Measurements from ENCODE around the gene CLCN6. TPM values are rescaled to one million over a fixed set of nuclear protein-coding genes. Genes with fewer than 3 reads are reported as not detected.

Gene CLCN6
- polyA plus RNA-seq, 2 of the 4 experiments (the other 2 are of a cell fraction) = 5.7 to 9.0 TPM

GRCh38 chr1:11888877-11889208, 82.9 kb downstream of the CLCN6 start:
- CTCF ChIA-PET = interaction anchor here (1.2 to 1.7 kb wide), 2 partner anchors 50 to 52 kb away, joined by 3 to 4 read pairs; no protein-coding TSS in a partner anchor
- Histone ChIP-seq H3K27ac (no peak overlapping the region), H3K4me3 (no peak overlapping the region), H3K4me1 (no peaks in the 10 kb centered on the region), H3K9me3 (no peaks in the 10 kb centered on the region), H3K4me2 (no peak overlapping the region)
- DNase-seq (ENCODE audit: low read depth in 1 of 2, low spot score in 1 of 2) (no peak), ATAC-seq (no peak), FAIRE-seq (no peak)
- POLR2A ChIA-PET = no interaction called here
- WGBS (ENCODE audit: missing lambda C conversion rate) = 69% methylated on average over 2 of the region's 3 CpGs
- TF ChIP-seq SREBF2 (IDR thresholded peaks at IDR 0.05) = no peak
- TF ChIP-seq KDM1A (IDR thresholded peaks at IDR 0.05; ENCODE audit: low read depth) = no peak
- TF ChIP-seq, protein P1, sequence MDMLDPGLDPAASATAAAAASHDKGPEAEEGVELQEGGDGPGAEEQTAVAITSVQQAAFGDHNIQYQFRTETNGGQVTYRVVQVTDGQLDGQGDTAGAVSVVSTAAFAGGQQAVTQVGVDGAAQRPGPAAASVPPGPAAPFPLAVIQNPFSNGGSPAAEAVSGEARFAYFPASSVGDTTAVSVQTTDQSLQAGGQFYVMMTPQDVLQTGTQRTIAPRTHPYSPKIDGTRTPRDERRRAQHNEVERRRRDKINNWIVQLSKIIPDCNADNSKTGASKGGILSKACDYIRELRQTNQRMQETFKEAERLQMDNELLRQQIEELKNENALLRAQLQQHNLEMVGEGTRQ (IDR thresholded peaks at IDR 0.05) = no peak
- TF ChIP-seq EP300 (IDR thresholded peaks at IDR 0.05) = no peak
- no peak for TF ChIP-seq NR3C1 (IDR thresholded peaks at IDR 0.05)
- no peak for TF ChIP-seq ZSCAN20 (CRISPR knock-in tag; IDR thresholded peaks at IDR 0.05)
- TF ChIP-seq, protein P2, sequence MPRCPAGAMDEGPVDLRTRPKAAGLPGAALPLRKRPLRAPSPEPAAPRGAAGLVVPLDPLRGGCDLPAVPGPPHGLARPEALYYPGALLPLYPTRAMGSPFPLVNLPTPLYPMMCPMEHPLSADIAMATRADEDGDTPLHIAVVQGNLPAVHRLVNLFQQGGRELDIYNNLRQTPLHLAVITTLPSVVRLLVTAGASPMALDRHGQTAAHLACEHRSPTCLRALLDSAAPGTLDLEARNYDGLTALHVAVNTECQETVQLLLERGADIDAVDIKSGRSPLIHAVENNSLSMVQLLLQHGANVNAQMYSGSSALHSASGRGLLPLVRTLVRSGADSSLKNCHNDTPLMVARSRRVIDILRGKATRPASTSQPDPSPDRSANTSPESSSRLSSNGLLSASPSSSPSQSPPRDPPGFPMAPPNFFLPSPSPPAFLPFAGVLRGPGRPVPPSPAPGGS (IDR thresholded peaks at IDR 0.05) = no peak
- TF ChIP-seq POLR2AphosphoS2 (conservative IDR thresholded peaks at IDR 0.05; ENCODE audit: low read length) = no peak
- TF ChIP-seq SMC3 (IDR thresholded peaks at IDR 0.05) = no peak
- TF ChIP-seq HMGXB4 (CRISPR knock-in tag; IDR thresholded peaks at IDR 0.05; ENCODE audit: borderline replicate concordance) = no peak
- no peak for TF ChIP-seq JUN (IDR thresholded peaks at IDR 0.05)
- no peak for TF ChIP-seq FOXS1 (CRISPR knock-in tag; IDR thresholded peaks at IDR 0.05)
- TF ChIP-seq FOSB (CRISPR knock-in tag; IDR thresholded peaks at IDR 0.05) = no peak

DNA sequence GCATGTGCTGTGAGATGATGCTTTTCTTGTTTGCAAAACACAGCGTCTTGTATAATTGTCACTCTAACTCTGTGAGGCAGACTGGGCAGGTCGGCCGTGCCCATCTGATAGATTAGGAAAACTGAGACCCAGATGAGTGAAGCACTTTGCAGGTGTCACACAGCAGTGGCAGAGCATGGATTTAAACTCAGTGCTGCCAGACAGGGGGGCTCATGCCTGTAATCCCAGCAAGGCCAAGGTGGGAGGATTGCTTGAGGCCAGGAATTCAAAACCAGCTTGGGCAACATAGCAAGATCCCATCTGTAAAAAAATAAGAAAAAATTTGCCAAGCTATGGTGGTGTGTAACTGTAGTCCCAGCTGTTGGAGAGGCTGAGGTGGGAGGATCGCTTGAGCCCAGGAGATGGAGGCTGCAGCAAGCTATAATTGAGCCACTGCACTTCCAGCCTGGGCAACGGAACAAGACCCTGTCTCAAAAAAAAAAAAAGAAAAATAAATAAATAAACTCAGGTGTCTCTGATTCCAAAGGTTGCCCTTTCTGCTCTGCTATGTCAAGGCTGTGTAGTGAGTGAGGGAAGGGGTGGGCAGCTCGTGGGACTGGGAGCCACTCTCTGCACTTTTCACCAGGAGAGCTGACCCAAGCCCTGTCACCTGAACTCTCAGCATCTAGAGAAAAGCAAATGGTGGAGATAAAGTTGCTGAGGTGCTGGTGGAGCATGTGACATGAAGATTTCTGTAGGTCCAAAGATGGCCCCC, 85.6 kb downstream of the CLCN6 start:
- DNase-seq (ENCODE audit: low read depth in 1 of 2, low spot score in 1 of 2) (no peak), FAIRE-seq (no peak), ATAC-seq (no peak)
- Histone ChIP-seq H3K9me3 (no peaks in the 10 kb centered on the region), H3K4me2 (no peak overlapping the region), H3K4me3 (no peak overlapping the region), H3K27ac (no peak overlapping the region), H3K4me1 (no peaks in the 10 kb centered on the region)
- ChIA-PET POLR2A (interaction anchor here (0.7 to 1.8 kb wide), 2 partner anchors 16 to 18 kb away, joined by 3 to 8 read pairs; no protein-coding TSS in a partner anchor), CTCF (interaction anchor here (1.0 to 4.9 kb wide), 9 partner anchors 12 to 75 kb away, joined by 3 to 48 read pairs (median 4); no protein-coding TSS in a partner anchor)
- TF ChIP-seq EP300 (IDR thresholded peaks at IDR 0.05) (no peak), FOSL2 (IDR thresholded peaks at IDR 0.05) (no peak), FOSL2 (CRISPR knock-in tag; IDR thresholded peaks at IDR 0.05) (no peak), NFE2L2 (conservative IDR thresholded peaks at IDR 0.05; ENCODE audit: low read length) (no peak), NR3C1 (IDR thresholded peaks at IDR 0.05) (no peak), EHMT2 (IDR thresholded peaks at IDR 0.05; ENCODE audit: low read depth) (no peak), ZC3H11A (IDR thresholded peaks at IDR 0.05) (no peak), POLR2AphosphoS2 (conservative IDR thresholded peaks at IDR 0.05; ENCODE audit: low read length) (no peak), BHLHE40 (IDR thresholded peaks at IDR 0.05; ENCODE audit: low read depth, low read length) (no peak), HDAC2 (IDR thresholded peaks at IDR 0.05) (no peak), ZFP36 (IDR thresholded peaks at IDR 0.05; ENCODE audit: borderline replicate concordance, partially characterized antibody) (no peak), RNF2 (IDR thresholded peaks at IDR 0.05; ENCODE audit: borderline replicate concordance, low read depth) (no peak), ESRRA (IDR thresholded peaks at IDR 0.05; ENCODE audit: borderline replicate concordance, low read length) (no peak), GATA3 (IDR thresholded peaks at IDR 0.05; ENCODE audit: borderline replicate concordance) (no peak), ZNF302 (CRISPR knock-in tag; IDR thresholded peaks at IDR 0.05) (no peak), TP53 (CRISPR knock-in tag; IDR thresholded peaks at IDR 0.05) (no peak), RAD21 (conservative IDR thresholded peaks at IDR 0.05 in 1 of 2, IDR thresholded peaks at IDR 0.05 in 1 of 2) (no peak), POLR2A (IDR thresholded peaks at IDR 0.05; ENCODE audit: low read length) (no peak), JUNB (IDR thresholded peaks at IDR 0.05) (no peak)
- TF ChIP-seq, protein P3, sequence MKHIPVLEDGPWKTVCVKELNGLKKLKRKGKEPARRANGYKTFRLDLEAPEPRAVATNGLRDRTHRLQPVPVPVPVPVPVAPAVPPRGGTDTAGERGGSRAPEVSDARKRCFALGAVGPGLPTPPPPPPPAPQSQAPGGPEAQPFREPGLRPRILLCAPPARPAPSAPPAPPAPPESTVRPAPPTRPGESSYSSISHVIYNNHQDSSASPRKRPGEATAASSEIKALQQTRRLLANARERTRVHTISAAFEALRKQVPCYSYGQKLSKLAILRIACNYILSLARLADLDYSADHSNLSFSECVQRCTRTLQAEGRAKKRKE (CRISPR knock-in tag; IDR thresholded peaks at IDR 0.05; ENCODE audit: low read depth) = no peak
- WGBS (ENCODE audit: missing lambda C conversion rate) = 26% methylated on average over 6 of the region's 6 CpGs

All from A549 (cell line).